H9 (cell line): ENCODE data around the gene HARS1. TPM values are rescaled to one million over a fixed set of nuclear protein-coding genes. Genes with fewer than 3 reads are reported as not detected.

Experiments
- DNase-seq: peaks from one replicate; pipeline ENCODE4 v3.0.0-alpha.2; 2017
- H2AFZ ChIP-seq: one replicate; pipeline ENCODE4 v1.6.1; 2013; ENCODE audit warnings: mild to moderate bottlenecking, low read length, control low read depth, moderate library complexity
- H2AK5ac ChIP-seq: 2 replicates; pipeline ENCODE4 v1.6.1; 2013; ENCODE audit warnings: low read length, control low read depth, mixed read lengths; ENCODE audit not compliant: insufficient read length
- H2BK120ac ChIP-seq: one replicate; pipeline ENCODE4 v1.6.1; 2013; ENCODE audit warnings: low read depth, mild to moderate bottlenecking, low read length, control low read depth, inconsistent platforms; ENCODE audit not compliant: poor library complexity, severe bottlenecking
- H2BK12ac ChIP-seq: 2 replicates; pipeline ENCODE4 v1.6.1; 2013; ENCODE audit warnings: low read length, control low read depth, mixed read lengths, low read depth; ENCODE audit not compliant: insufficient read length
- H2BK15ac ChIP-seq: 2 replicates; pipeline ENCODE4 v1.6.1; 2013; ENCODE audit warnings: low read depth, low read length, control low read depth
- H2BK20ac ChIP-seq: one replicate; pipeline ENCODE4 v1.6.1; 2013; ENCODE audit warnings: low read depth, mild to moderate bottlenecking, low read length, control low read depth, inconsistent platforms; ENCODE audit not compliant: poor library complexity, severe bottlenecking
- H2BK5ac ChIP-seq: 2 replicates; pipeline ENCODE4 v1.6.1; 2013; ENCODE audit warnings: low read length, control low read depth, mixed read lengths; ENCODE audit not compliant: insufficient read length
- H3K14ac ChIP-seq: 2 replicates; pipeline ENCODE4 v1.6.1; 2013; ENCODE audit warnings: low read length, control low read depth; ENCODE audit not compliant: insufficient read depth
- H3K18ac ChIP-seq: 2 replicates; pipeline ENCODE4 v1.6.1; 2013; ENCODE audit warnings: low read depth, mild to moderate bottlenecking, mixed read lengths, low read length, control low read depth; ENCODE audit not compliant: insufficient read length
- H3K23ac ChIP-seq: 2 replicates; pipeline ENCODE4 v1.6.1; 2013; ENCODE audit warnings: low read length, control low read depth, mixed read lengths, low read depth; ENCODE audit not compliant: insufficient read length
- H3K23me2 ChIP-seq: 2 replicates; pipeline ENCODE4 v1.6.1; 2013; ENCODE audit warnings: low read depth, mild to moderate bottlenecking, mixed read lengths, low read length, control low read depth; ENCODE audit not compliant: insufficient read length, poor library complexity, severe bottlenecking
- H3K27ac ChIP-seq: 2 replicates; pipeline ENCODE4 v1.5.1; 2013; ENCODE audit warnings: low read length, control low read depth, mixed read lengths, low read depth; ENCODE audit not compliant: insufficient read length
- H3K27me3 ChIP-seq: 2 replicates; pipeline ENCODE4 v1.6.1; 2013; ENCODE audit warnings: low read length, control low read depth, inconsistent platforms; ENCODE audit not compliant: insufficient read depth
- H3K4ac ChIP-seq: 2 replicates; pipeline ENCODE4 v1.6.1; 2013; ENCODE audit warnings: low read depth, mild to moderate bottlenecking, control low read depth, inconsistent platforms, low read length, moderate library complexity
- H3K4me1 ChIP-seq: 2 replicates; pipeline ENCODE4 v1.6.1; 2013; ENCODE audit warnings: low read length, control low read depth, inconsistent platforms; ENCODE audit not compliant: insufficient read depth
- H3K4me2 ChIP-seq: 2 replicates; pipeline ENCODE4 v1.6.1; 2013; ENCODE audit warnings: low read length, control low read depth, mixed read lengths; ENCODE audit not compliant: insufficient read length, insufficient read depth
- H3K56ac ChIP-seq: 2 replicates; pipeline ENCODE4 v1.6.1; 2013; ENCODE audit warnings: low read depth, mild to moderate bottlenecking, mixed read lengths, low read length, control low read depth; ENCODE audit not compliant: insufficient read length
- H3K79me1 ChIP-seq: 2 replicates; pipeline ENCODE4 v1.6.1; 2013; ENCODE audit warnings: low read depth, mild to moderate bottlenecking, moderate library complexity, low read length, control low read depth, inconsistent platforms; ENCODE audit not compliant: insufficient read depth, poor library complexity, severe bottlenecking
- H3K79me2 ChIP-seq: 2 replicates; pipeline ENCODE4 v1.6.1; 2013; ENCODE audit warnings: low read length, control low read depth, inconsistent platforms; ENCODE audit not compliant: insufficient read depth
- H3K9ac ChIP-seq: 2 replicates; pipeline ENCODE4 v1.6.1; 2013; ENCODE audit warnings: low read length, control low read depth, mixed read lengths; ENCODE audit not compliant: insufficient read length; ENCODE audit errors: extremely low read depth
- H3K9me3 ChIP-seq: one replicate; pipeline ENCODE4 v1.6.1; 2013; ENCODE audit warnings: low read depth, low read length, inconsistent platforms; ENCODE audit not compliant: control insufficient read depth
- H3T11ph ChIP-seq: one replicate; pipeline ENCODE4 v1.6.1; 2013; ENCODE audit warnings: mild to moderate bottlenecking, low read length, control low read depth, inconsistent platforms
- H4K20me1 ChIP-seq: one replicate; pipeline ENCODE4 v1.6.1; 2013; ENCODE audit not compliant: control insufficient read depth, insufficient read length, insufficient read depth
- H4K5ac ChIP-seq: 2 replicates; pipeline ENCODE4 v1.6.1; 2013; ENCODE audit warnings: low read depth, mild to moderate bottlenecking, mixed read lengths, low read length, control low read depth; ENCODE audit not compliant: insufficient read length
- H4K8ac ChIP-seq: replicated peaks from 2 replicates; pipeline ENCODE4 v1.6.1; 2013; ENCODE audit warnings: low read length, control low read depth, mixed read lengths, low read depth; ENCODE audit not compliant: insufficient read length
- H4K91ac ChIP-seq: 2 replicates; pipeline ENCODE4 v1.6.1; 2013; ENCODE audit warnings: low read depth, mild to moderate bottlenecking, moderate library complexity, mixed read lengths, low read length, control low read depth; ENCODE audit not compliant: insufficient read length
- H3K27ac Mint-ChIP-seq, 3 experiments: 2 replicates in 2 of 3; 3 replicates in 1 of 3; pipeline ENCODE4 v1.8.0; 2020 to 2021; ENCODE audit warnings: mixed read lengths in 3 of 3, mild to moderate bottlenecking in 1 of 3, moderate library complexity in 1 of 3
- H3K27me3 Mint-ChIP-seq: 2 replicates; pipeline ENCODE4 v1.8.0; 2021; ENCODE audit warnings: low read depth, mild to moderate bottlenecking, moderate library complexity, mixed read lengths
- H3K36me3 Mint-ChIP-seq, 3 experiments: 2 replicates in 2 of 3; 3 replicates in 1 of 3; pipeline ENCODE4 v1.8.0; 2020 to 2021; ENCODE audit warnings: low read depth in 3 of 3, mixed read lengths in 3 of 3; ENCODE audit not compliant: insufficient read depth in 1 of 3
- H3K4me1 Mint-ChIP-seq, 2 experiments: 2 replicates each; pipeline ENCODE4 v1.8.0; 2020; ENCODE audit warnings: mixed read lengths in 2 of 2
- H3K4me3 Mint-ChIP-seq, 2 experiments: 2 replicates in 1 of 2; 3 replicates in 1 of 2; pipeline ENCODE4 v1.8.0; 2020 to 2021; ENCODE audit warnings: mild to moderate bottlenecking in 2 of 2, mixed read lengths in 2 of 2, moderate library complexity in 1 of 2
- H3K9me3 Mint-ChIP-seq, 2 experiments: 2 replicates in 1 of 2; 3 replicates in 1 of 2; pipeline ENCODE4 v1.8.0; 2020; ENCODE audit warnings: mild to moderate bottlenecking in 2 of 2, mixed read lengths in 2 of 2, moderate library complexity in 1 of 2
- CTCF ChIP-seq: fragments of 200-600 bp; sonication (generic); conservative IDR thresholded peaks from 3 replicates; pipeline ENCODE4 v1.8.0; 2021; ENCODE audit warnings: antibody characterized with exemption, mild to moderate bottlenecking
- WGBS: extraction: QIAGEN DNeasy Blood & Tissue Kit; methylation state at CpG from one replicate; pipeline ENCODE4 v1.1.7; 2013; ENCODE audit warnings: missing lambda C conversion rate, low lambda C conversion rate, mixed read lengths; ENCODE audit not compliant: insufficient read length; ENCODE audit errors: extremely low coverage; 5-methylcytosine and 5-hydroxymethylcytosine counted together
- total RNA-seq: library from RNA; stranded (reverse); gene quantifications from 2 replicates; pipeline ENCODE4 v1.2.1, GENCODE V29; 2021

The HARS1 gene
- total RNA-seq, 1 experiment from 2014 or later: 70.2 TPM

- H4K5ac ChIP-seq: no peak overlapping the region
Observed at GRCh38 chr5:140678993-140679392, 12.2 kb downstream of the HARS1 start.

More at GRCh38 chr5:140678993-140679392, 12.2 kb downstream of the HARS1 start:
- H3K4me2 ChIP-seq: no peak overlapping the region
- H2BK15ac ChIP-seq: no peak overlapping the region
- H2BK12ac ChIP-seq: no peak overlapping the region
- no peak overlapping the region for H3K4ac ChIP-seq
- H3K9me3 ChIP-seq: no peaks in the 10 kb centered on the region
- H3K79me2 ChIP-seq: no peaks in the 10 kb centered on the region
- H3T11ph ChIP-seq: no peak overlapping the region
- H3K18ac ChIP-seq: no peak overlapping the region
- H2AK5ac ChIP-seq: no peak overlapping the region
- H3K14ac ChIP-seq: no peak overlapping the region
- no peak overlapping the region for H3K4me3 Mint-ChIP-seq
- H3K56ac ChIP-seq: no peak overlapping the region
- no peak overlapping the region for H3K27ac ChIP-seq
- no peaks in the 10 kb centered on the region for H3K4me1 ChIP-seq
- H3K79me1 ChIP-seq: no peaks in the 10 kb centered on the region
- H2BK20ac ChIP-seq: no peak overlapping the region
- H3K9ac ChIP-seq: no peak overlapping the region
- TF ChIP-seq CTCF: no peak
- WGBS: no CpG with 5 or more reads among the region's 7 CpGs
- H3K27ac Mint-ChIP-seq: no peak overlapping the region
- no peaks in the 10 kb centered on the region for H3K27me3 ChIP-seq
- no peak overlapping the region for H4K8ac ChIP-seq
- H4K20me1 ChIP-seq: no peaks in the 10 kb centered on the region
- H2BK5ac ChIP-seq: no peak overlapping the region
- no peak for DNase-seq
- no peaks in the 10 kb centered on the region for H3K9me3 Mint-ChIP-seq
- no peak overlapping the region for H2BK120ac ChIP-seq
- no peak overlapping the region for H3K23ac ChIP-seq
- H3K4me1 Mint-ChIP-seq: no peaks in the 10 kb centered on the region
- H3K36me3 Mint-ChIP-seq: peaks cover 6 to 84% (median 39%) of the 10 kb centered on the region in 3 experiments
- no peaks in the 10 kb centered on the region for H3K27me3 Mint-ChIP-seq
- no peak overlapping the region for H4K91ac ChIP-seq
- no peak overlapping the region for H2AFZ ChIP-seq
- H3K23me2 ChIP-seq: no peaks in the 10 kb centered on the region
